Liver (tissue), 3 donors: ENCODE data around the gene SLC27A6.

Experiments used
- CTCF ChIP-seq: fragments of 150-350 bp; IDR thresholded peaks from 2 replicates; pipeline ENCODE4 v1.5.1; 2017; ENCODE audit warnings: improper control_type of control experiment, low read depth, low read length; ENCODE audit not compliant: missing input control
- EGR1 ChIP-seq, 2 donors: IDR thresholded peaks; 2 replicates each; pipeline ENCODE4 v1.6.1; 2016 to 2018; ENCODE audit warnings: antibody characterized with exemption in 2 of 2, low read depth in 2 of 2
- FOXA1 ChIP-seq: IDR thresholded peaks from 2 replicates; pipeline ENCODE4 v1.6.1; 2016; ENCODE audit warnings: antibody characterized with exemption
- HNF4A ChIP-seq, 2 donors: conservative IDR thresholded peaks; 2 replicates each; pipeline ENCODE4 v1.6.1; 2016; ENCODE audit warnings: antibody characterized with exemption in 2 of 2, mild to moderate bottlenecking in 2 of 2
- HNF4G ChIP-seq: IDR thresholded peaks from 2 replicates; pipeline ENCODE4 v1.6.1; 2016; ENCODE audit warnings: antibody characterized with exemption
- NR2F2 ChIP-seq: IDR thresholded peaks from 2 replicates; pipeline ENCODE4 v1.6.1; 2016; ENCODE audit warnings: antibody characterized with exemption
- RAD21 ChIP-seq, 2 donors: IDR thresholded peaks; 2 replicates each; pipeline ENCODE4 v1.6.1; 2016; ENCODE audit warnings: antibody characterized with exemption in 2 of 2, mild to moderate bottlenecking in 2 of 2
- RXRA ChIP-seq, 2 donors: IDR thresholded peaks; 2 replicates each; pipeline ENCODE4 v1.6.1; 2017 to 2018; ENCODE audit warnings: antibody characterized with exemption in 2 of 2, mild to moderate bottlenecking in 1 of 2
- SP1 ChIP-seq: IDR thresholded peaks from 2 replicates; pipeline ENCODE4 v1.6.1; 2018; ENCODE audit warnings: antibody characterized with exemption, mild to moderate bottlenecking
- TAF1 ChIP-seq: conservative IDR thresholded peaks from 2 replicates; pipeline ENCODE4 v1.6.1; 2016; ENCODE audit warnings: antibody characterized with exemption, mild to moderate bottlenecking
- YY1 ChIP-seq: IDR thresholded peaks from 2 replicates; pipeline ENCODE4 v1.6.1; 2016; ENCODE audit warnings: antibody characterized with exemption, mild to moderate bottlenecking
- ZBTB33 ChIP-seq: IDR thresholded peaks from 2 replicates; pipeline ENCODE4 v1.6.1; 2016; ENCODE audit warnings: antibody characterized with exemption
- TF ChIP-seq, protein P1 (sequence below): IDR thresholded peaks from 2 replicates; pipeline ENCODE4 v1.6.1; 2016; ENCODE audit warnings: antibody characterized with exemption
- TF ChIP-seq, protein P2 (sequence below): IDR thresholded peaks from 2 replicates; pipeline ENCODE4 v1.6.1; 2016; ENCODE audit warnings: antibody characterized with exemption
- donor health status: healthy.
- donor health status: healthy.

GRCh38 chr5:128962211-128962610 lies 3.1 kb upstream of the SLC27A6 start:
- TF ChIP-seq CTCF (no peak), YY1 (no peak), ZBTB33 (no peak), RAD21 (IDR thresholded peaks at IDR 0.05) (no peak), HNF4A (conservative IDR thresholded peaks at IDR 0.05) (no peak), TAF1 (no peak), SP1 (no peak), RXRA (IDR thresholded peaks at IDR 0.05) (no peak), NR2F2 (no peak), HNF4G (no peak), FOXA1 (no peak), EGR1 (IDR thresholded peaks at IDR 0.05; ENCODE audit: low read depth in 2 of 2) (no peak)
- TF ChIP-seq, protein P1, sequence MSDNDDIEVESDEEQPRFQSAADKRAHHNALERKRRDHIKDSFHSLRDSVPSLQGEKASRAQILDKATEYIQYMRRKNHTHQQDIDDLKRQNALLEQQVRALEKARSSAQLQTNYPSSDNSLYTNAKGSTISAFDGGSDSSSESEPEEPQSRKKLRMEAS, result no peak
- TF ChIP-seq, protein P2, sequence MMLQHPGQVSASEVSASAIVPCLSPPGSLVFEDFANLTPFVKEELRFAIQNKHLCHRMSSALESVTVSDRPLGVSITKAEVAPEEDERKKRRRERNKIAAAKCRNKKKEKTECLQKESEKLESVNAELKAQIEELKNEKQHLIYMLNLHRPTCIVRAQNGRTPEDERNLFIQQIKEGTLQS, result no peak
